Effector memory CD8-positive, alpha-beta T cell (primary cell): ENCODE measurements around the gene GPR173.

Experiments
- ATAC-seq: fragments of 150-1000 bp; cut with Tn5 transposase; replicated peaks from 2 replicates; pipeline ENCODE4 v1.10.0; 2021; ENCODE audit warnings: mild to moderate bottlenecking, moderate library complexity
- DNase-seq, 3 experiments: peaks; one replicate each; pipeline ENCODE4 v3.0.0; 2021
- H3K27ac Mint-ChIP-seq, 2 donors: one replicate each; pipeline ENCODE4 v1.8.0; 2022; ENCODE audit warnings: mild to moderate bottlenecking in 2 of 2, mixed read lengths in 2 of 2, moderate library complexity in 2 of 2
- H3K27me3 Mint-ChIP-seq, 2 donors: one replicate each; pipeline ENCODE4 v1.8.0; 2022; ENCODE audit warnings: mixed read lengths in 2 of 2
- H3K36me3 Mint-ChIP-seq: one replicate; pipeline ENCODE4 v1.8.0; 2022; ENCODE audit warnings: mild to moderate bottlenecking, moderate library complexity, mixed read lengths; ENCODE audit not compliant: insufficient read depth
- H3K4me1 Mint-ChIP-seq, 2 donors: one replicate each; pipeline ENCODE4 v1.8.0; 2022; ENCODE audit warnings: low read depth in 2 of 2, mixed read lengths in 2 of 2
- H3K4me3 Mint-ChIP-seq, 2 donors: one replicate each; pipeline ENCODE4 v1.8.0; 2022; ENCODE audit warnings: mild to moderate bottlenecking in 2 of 2, mixed read lengths in 2 of 2, moderate library complexity in 2 of 2
- H3K9me3 Mint-ChIP-seq, 2 donors: one replicate each; pipeline ENCODE4 v1.8.0; 2022; ENCODE audit warnings: mixed read lengths in 2 of 2

GPR173 gene

DNA sequence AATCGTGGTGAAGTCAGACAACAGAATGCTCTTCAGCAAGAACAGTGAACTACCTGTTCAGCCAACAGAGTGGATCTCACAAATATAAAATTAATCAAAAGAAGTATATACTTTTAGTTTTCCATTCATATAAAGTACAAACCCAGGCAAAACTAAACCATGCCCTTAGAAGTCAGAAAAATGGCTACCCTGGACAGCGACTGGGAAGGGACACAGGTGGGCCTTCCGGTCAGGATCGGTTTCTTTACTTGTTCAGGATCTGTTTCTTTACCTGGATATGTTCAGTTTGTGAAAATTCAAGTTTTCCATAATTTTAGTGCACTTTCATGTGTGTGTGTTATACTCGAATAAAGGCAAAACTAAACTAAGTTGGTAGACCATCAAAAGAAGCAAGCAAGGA, 12.4 kb upstream of the GPR173 start:
- DNase-seq, result no peak
- Mint-ChIP-seq H3K36me3 (no peaks in the 10 kb centered on the region), H3K27me3 (peaks cover 23 to 24% of the 10 kb centered on the region in 2 donors), H3K4me3 (no peak overlapping the region), H3K27ac (no peak overlapping the region), H3K4me1 (no peaks in the 10 kb centered on the region), H3K9me3 (no peaks in the 10 kb centered on the region)
- ATAC-seq, result no peak

DNA sequence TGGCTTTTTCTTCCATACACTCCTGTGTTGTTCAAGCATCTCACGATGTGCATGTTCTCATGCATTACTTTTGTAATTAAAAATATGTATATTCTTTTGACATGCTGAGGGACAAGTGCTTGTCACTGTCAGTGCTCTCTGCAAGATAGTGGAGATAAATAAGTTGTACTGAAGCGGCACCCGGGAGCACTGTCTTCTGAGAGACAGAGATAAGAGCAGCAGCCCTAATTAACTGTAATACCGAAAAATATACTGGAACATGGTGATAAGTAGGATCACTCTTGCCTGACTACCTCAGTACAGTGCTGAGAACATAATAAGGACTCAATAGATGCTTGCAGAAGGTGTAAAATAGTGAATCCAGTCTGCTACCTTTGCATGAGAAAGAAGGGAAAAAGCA, 9.4 kb upstream of the GPR173 start:
- no peak overlapping the region for H3K27ac Mint-ChIP-seq
- no peak for DNase-seq
- peaks cover 23 to 24% of the 10 kb centered on the region in 2 donors for H3K27me3 Mint-ChIP-seq

DNA sequence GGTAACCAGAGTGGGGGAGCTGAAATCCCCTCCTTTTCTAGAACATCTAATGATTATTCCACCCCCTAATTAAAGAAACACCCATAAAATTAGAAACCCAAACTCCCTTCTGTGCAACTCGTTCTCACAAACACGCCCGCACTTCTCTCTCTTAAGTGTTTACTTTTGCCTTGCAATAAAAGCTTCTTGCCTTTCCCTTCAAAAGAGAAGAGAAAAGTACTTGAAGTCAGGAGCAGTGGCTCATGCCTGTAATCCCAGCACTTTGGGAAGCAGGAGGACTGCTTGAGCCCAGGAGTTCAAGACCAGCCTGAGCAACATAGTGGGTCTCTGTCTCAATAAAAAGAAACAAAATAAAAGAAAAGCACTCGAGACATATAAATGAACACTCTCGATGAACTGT, 3.6 kb upstream of the GPR173 start:
- Mint-ChIP-seq H3K27ac (no peak overlapping the region), H3K9me3 (no peaks in the 10 kb centered on the region), H3K36me3 (no peaks in the 10 kb centered on the region), H3K4me1 (no peaks in the 10 kb centered on the region), H3K4me3 (no peak overlapping the region), H3K27me3 (peaks cover 0 to 7% of the 10 kb centered on the region in 2 donors)
- ATAC-seq, result no peak
- DNase-seq, result no peak

More for the DNA sequence above, 9.4 kb upstream of the GPR173 start:
- Mint-ChIP-seq H3K9me3 (no peaks in the 10 kb centered on the region), H3K4me3 (no peak overlapping the region), H3K36me3 (no peaks in the 10 kb centered on the region), H3K4me1 (no peaks in the 10 kb centered on the region)
- ATAC-seq, result no peak

GRCh38 chrX:53047228-53047627, 1.4 kb upstream of the GPR173 start:
- no peak overlapping the region for H3K27ac Mint-ChIP-seq
- no peak overlapping the region for H3K4me3 Mint-ChIP-seq
- no peaks in the 10 kb centered on the region for H3K4me1 Mint-ChIP-seq
- H3K9me3 Mint-ChIP-seq, result no peaks in the 10 kb centered on the region
- ATAC-seq, result no peak
- H3K27me3 Mint-ChIP-seq, result peaks cover 0 to 13% of the 10 kb centered on the region in 2 donors
- no peak for DNase-seq
- no peaks in the 10 kb centered on the region for H3K36me3 Mint-ChIP-seq

DNA sequence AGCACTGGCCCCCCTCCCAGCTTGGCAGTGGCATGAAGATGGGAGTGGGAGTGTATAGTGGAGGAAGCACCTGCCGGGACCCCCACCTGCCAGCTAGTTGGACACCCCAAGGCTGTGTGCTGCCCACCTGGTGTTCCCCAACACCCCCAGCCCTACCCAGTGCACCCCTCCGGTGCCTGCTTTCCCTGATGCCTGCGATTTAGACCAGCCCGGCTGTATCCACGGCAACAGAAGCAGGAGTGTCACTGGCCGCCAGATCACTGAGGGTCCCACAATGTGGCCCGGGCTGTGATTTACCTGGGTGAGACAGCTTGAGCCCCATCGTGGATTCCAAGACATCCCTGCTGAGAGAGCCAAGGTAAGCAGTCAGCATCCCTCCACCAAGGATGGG, 533 bp downstream of the GPR173 start:
- ATAC-seq, result no peak
- H3K4me1 Mint-ChIP-seq, result peaks cover 0 to 2% of the 10 kb centered on the region in 2 donors
- H3K4me3 Mint-ChIP-seq, result no peak overlapping the region

DNA sequence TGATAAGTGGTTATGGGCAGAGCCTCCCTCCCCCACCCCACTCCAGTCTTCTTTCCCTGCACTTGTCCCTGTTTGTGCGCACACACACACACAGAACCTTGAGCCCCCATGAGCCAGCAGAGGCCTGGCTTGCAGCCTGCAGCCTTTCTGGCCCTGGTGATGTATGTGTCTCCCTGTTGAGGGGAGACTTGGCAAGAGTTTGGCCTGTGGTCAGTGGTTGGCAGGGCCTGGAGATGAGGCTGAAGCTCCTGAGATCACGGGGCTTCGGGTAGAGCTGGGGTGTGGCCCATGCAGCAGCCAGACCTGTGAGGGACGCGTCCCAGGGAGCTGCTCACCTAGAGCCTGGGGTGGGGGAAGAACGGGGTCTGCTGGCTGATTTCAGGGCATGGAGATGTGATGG, 2.3 kb downstream of the GPR173 start:
- no peak for ATAC-seq
- no peak overlapping the region for H3K27ac Mint-ChIP-seq
- peaks cover 0 to 13% of the 10 kb centered on the region in 2 donors for H3K27me3 Mint-ChIP-seq
- peaks cover 0 to 2% of the 10 kb centered on the region in 2 donors for H3K4me1 Mint-ChIP-seq
- no peaks in the 10 kb centered on the region for H3K9me3 Mint-ChIP-seq
- DNase-seq, result no peak
- no peaks in the 10 kb centered on the region for H3K36me3 Mint-ChIP-seq
- H3K4me3 Mint-ChIP-seq, result no peak overlapping the region

More for the DNA sequence above, 533 bp downstream of the GPR173 start:
- no peak for DNase-seq
- H3K9me3 Mint-ChIP-seq, result no peaks in the 10 kb centered on the region
- H3K27me3 Mint-ChIP-seq, result peaks cover 0 to 13% of the 10 kb centered on the region in 2 donors
- H3K36me3 Mint-ChIP-seq, result no peaks in the 10 kb centered on the region
- no peak overlapping the region for H3K27ac Mint-ChIP-seq

DNA sequence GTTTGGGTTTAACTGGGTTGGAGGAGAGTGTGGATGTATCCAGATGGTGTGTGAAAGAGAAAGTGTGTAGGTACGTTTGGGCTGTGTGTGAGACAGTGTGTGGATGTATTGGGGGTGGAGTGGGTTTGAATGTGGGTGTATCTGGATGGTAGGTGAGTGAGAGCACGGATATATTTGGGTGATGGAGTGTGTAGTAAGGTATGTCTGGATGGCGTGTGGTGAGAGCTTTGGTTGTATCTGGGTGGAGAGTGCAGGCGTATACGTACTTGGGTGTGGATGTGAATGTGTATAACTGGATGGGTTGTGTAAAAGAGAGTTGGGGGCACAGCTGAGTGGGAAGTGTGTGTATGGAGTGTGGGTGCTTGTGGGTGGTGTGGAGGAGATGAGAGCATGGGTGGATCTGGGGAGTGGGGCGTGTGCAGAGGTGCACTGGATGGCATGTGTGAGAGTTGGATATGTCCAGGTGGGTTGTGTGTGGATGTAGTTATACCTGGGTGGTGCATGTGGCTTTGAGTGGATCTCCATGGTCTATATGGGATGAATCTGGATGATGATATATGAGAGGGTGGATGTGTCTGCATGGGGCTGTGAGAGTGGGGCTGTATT, 6.8 kb downstream of the GPR173 start:
- Mint-ChIP-seq H3K4me3 (no peak overlapping the region), H3K4me1 (peaks cover 0 to 2% of the 10 kb centered on the region in 2 donors), H3K27me3 (peaks cover 0 to 2% of the 10 kb centered on the region in 2 donors), H3K9me3 (no peaks in the 10 kb centered on the region), H3K36me3 (no peaks in the 10 kb centered on the region), H3K27ac (no peak overlapping the region)
- DNase-seq (no peak), ATAC-seq (no peak)

- Mint-ChIP-seq H3K36me3 (no peaks in the 10 kb centered on the region), H3K4me1 (peaks cover 0 to 2% of the 10 kb centered on the region in 2 donors), H3K27me3 (no peaks in the 10 kb centered on the region), H3K27ac (no peak overlapping the region), H3K4me3 (no peak overlapping the region), H3K9me3 (no peaks in the 10 kb centered on the region)
- DNase-seq (no peak), ATAC-seq (no peak)
Observed at GRCh38 chrX:53056292-53056691, 7.7 kb downstream of the GPR173 start.

DNA sequence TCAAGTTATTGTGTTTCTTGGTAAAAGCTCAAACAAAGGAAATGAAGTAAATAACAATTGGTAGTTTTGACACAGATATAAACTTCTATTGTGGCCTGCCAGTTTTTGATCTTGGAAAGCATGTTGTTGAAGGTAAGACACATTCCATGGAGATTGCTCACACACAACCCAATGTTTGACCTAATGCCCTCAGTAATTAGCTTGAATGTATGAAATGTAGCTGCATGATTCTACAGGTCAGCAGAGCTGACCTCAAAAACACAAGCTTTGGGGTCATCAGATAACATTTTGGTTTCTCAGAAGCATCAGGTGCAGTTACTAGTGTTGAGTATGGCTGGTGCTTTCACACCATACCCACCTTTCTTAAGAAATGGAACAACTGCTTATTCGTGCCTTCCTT, 16.5 kb downstream of the GPR173 start:
- Mint-ChIP-seq H3K9me3 (no peaks in the 10 kb centered on the region), H3K4me3 (no peak overlapping the region), H3K27ac (no peak overlapping the region), H3K4me1 (no peaks in the 10 kb centered on the region), H3K27me3 (no peaks in the 10 kb centered on the region), H3K36me3 (no peaks in the 10 kb centered on the region)
- no peak for ATAC-seq
- DNase-seq, result no peak

- Mint-ChIP-seq H3K4me3 (no peak overlapping the region), H3K27me3 (no peaks in the 10 kb centered on the region), H3K27ac (no peak overlapping the region), H3K36me3 (peaks cover 9% of the 10 kb centered on the region), H3K9me3 (no peaks in the 10 kb centered on the region), H3K4me1 (peaks cover 9 to 13% of the 10 kb centered on the region in 2 donors)
- ATAC-seq (no peak), DNase-seq (no peak)
Observed at GRCh38 chrX:53071064-53071463, 22.5 kb downstream of the GPR173 start.

GRCh38 chrX:53071604-53072417, 23.2 kb downstream of the GPR173 start:
- ATAC-seq (peak; percentile 92), DNase-seq (peak; percentile 64 to 67 (median 66))
- H3K4me3 Mint-ChIP-seq, result peak overlapping the region; percentile 67 to 92
- H3K9me3 Mint-ChIP-seq, result no peaks in the 10 kb centered on the region
- no peaks in the 10 kb centered on the region for H3K27me3 Mint-ChIP-seq
- peaks cover 9 to 13% of the 10 kb centered on the region in 2 donors for H3K4me1 Mint-ChIP-seq
- peaks cover 9% of the 10 kb centered on the region for H3K36me3 Mint-ChIP-seq
- peak overlapping the region; percentile 3 to 94 for H3K27ac Mint-ChIP-seq

GRCh38 chrX:53072418-53073114, 24.0 kb downstream of the GPR173 start:
- no peaks in the 10 kb centered on the region for H3K27me3 Mint-ChIP-seq
- peaks cover 9 to 13% of the 10 kb centered on the region in 2 donors for H3K4me1 Mint-ChIP-seq
- ATAC-seq (no peak), DNase-seq (no peak)
- peak overlapping the region; percentile 67 to 92 for H3K4me3 Mint-ChIP-seq
- H3K9me3 Mint-ChIP-seq, result no peaks in the 10 kb centered on the region
- peak overlapping the region; percentile 3 to 94 for H3K27ac Mint-ChIP-seq
- H3K36me3 Mint-ChIP-seq, result peaks cover 9% of the 10 kb centered on the region

- H3K27ac Mint-ChIP-seq, result no peak overlapping the region
- H3K4me1 Mint-ChIP-seq, result peaks cover 9 to 13% of the 10 kb centered on the region in 2 donors
- no peak for ATAC-seq
- peak overlapping the region; percentile 22 for H3K4me3 Mint-ChIP-seq
- peaks cover 9% of the 10 kb centered on the region for H3K36me3 Mint-ChIP-seq
- no peaks in the 10 kb centered on the region for H3K9me3 Mint-ChIP-seq
- no peaks in the 10 kb centered on the region for H3K27me3 Mint-ChIP-seq
- DNase-seq, result no peak
Observed at GRCh38 chrX:53073115-53073586, 24.6 kb downstream of the GPR173 start.
